GM23338 (cell line): ENCODE data around the gene FSIP2. TPM values are rescaled to one million over a fixed set of nuclear protein-coding genes. Genes with fewer than 3 reads are reported as not detected.

Experiments used
- ATAC-seq: fragments of 200-7000 bp; cut with Tn5 transposase; 3 replicates; pipeline ENCODE4 v1.9.1; 2020
- DNase-seq: peaks from one replicate; pipeline ENCODE4 v3.0.0-alpha.2; 2015; ENCODE audit warnings: low spot score
- H2AFZ ChIP-seq: fragments of 200-600 bp; sonication (generic); 2 replicates; pipeline ENCODE4 v1.8.0; 2016; ENCODE audit warnings: antibody characterized with exemption, mild to moderate bottlenecking, moderate library complexity
- H3F3A ChIP-seq: fragments of 200-600 bp; sonication (generic); replicated peaks from 2 replicates; pipeline ENCODE4 v1.8.0; 2017; ENCODE audit warnings: antibody characterized with exemption, mixed run types, low read depth
- H3K27ac ChIP-seq: fragments of 200-600 bp; sonication (generic); 2 replicates; pipeline ENCODE4 v1.6.1; 2016; ENCODE audit warnings: low read depth
- H3K27me3 ChIP-seq: fragments of 200-600 bp; sonication (generic); 2 replicates; pipeline ENCODE4 v1.8.0; 2016; ENCODE audit warnings: mild to moderate bottlenecking, mixed run types, moderate library complexity; ENCODE audit not compliant: insufficient read depth
- H3K36me3 ChIP-seq: fragments of 200-600 bp; sonication (generic); 2 replicates; pipeline ENCODE4 v1.8.0; 2016; ENCODE audit warnings: mild to moderate bottlenecking; ENCODE audit not compliant: insufficient read depth
- H3K4me1 ChIP-seq: fragments of 200-600 bp; sonication (generic); 2 replicates; pipeline ENCODE4 v1.8.0; 2016; ENCODE audit warnings: mild to moderate bottlenecking, moderate library complexity; ENCODE audit not compliant: insufficient read depth
- H3K4me2 ChIP-seq: fragments of 200-600 bp; sonication (generic); 2 replicates; pipeline ENCODE4 v1.7.1; 2017; ENCODE audit warnings: mixed run types
- H3K4me3 ChIP-seq: fragments of 200-600 bp; sonication (generic); 2 replicates; pipeline ENCODE4 v1.6.1; 2016; ENCODE audit warnings: mixed run types
- H3K79me2 ChIP-seq: fragments of 200-600 bp; sonication (generic); replicated peaks from 2 replicates; pipeline ENCODE4 v1.8.0; 2017; ENCODE audit warnings: mild to moderate bottlenecking; ENCODE audit not compliant: insufficient read depth
- H3K9me2 ChIP-seq: fragments of 200-600 bp; sonication (generic); 2 replicates; pipeline ENCODE4 v1.8.0; 2017; ENCODE audit not compliant: insufficient read depth
- H4K20me1 ChIP-seq: fragments of 200-600 bp; sonication (generic); replicated peaks from 2 replicates; pipeline ENCODE4 v1.8.0; 2017; ENCODE audit warnings: mild to moderate bottlenecking; ENCODE audit not compliant: insufficient read depth
- H3K27ac Mint-ChIP-seq: 2 replicates; pipeline ENCODE4 v1.8.0; 2020; ENCODE audit warnings: inconsistent platforms, mild to moderate bottlenecking, moderate library complexity, mixed read lengths
- H3K27me3 Mint-ChIP-seq: 3 replicates; pipeline ENCODE4 v1.8.0; 2022; ENCODE audit warnings: low read depth, mild to moderate bottlenecking, moderate library complexity, mixed read lengths, inconsistent platforms; ENCODE audit not compliant: insufficient read depth, poor library complexity
- H3K36me3 Mint-ChIP-seq: 3 replicates; pipeline ENCODE4 v1.8.0; 2021; ENCODE audit warnings: low read depth, mild to moderate bottlenecking, inconsistent platforms, moderate library complexity, mixed read lengths
- H3K4me1 Mint-ChIP-seq: 3 replicates; pipeline ENCODE4 v1.8.0; 2020; ENCODE audit warnings: mild to moderate bottlenecking, inconsistent platforms, mixed read lengths
- H3K4me3 Mint-ChIP-seq: 3 replicates; pipeline ENCODE4 v1.8.0; 2021; ENCODE audit warnings: moderate library complexity, mild to moderate bottlenecking, inconsistent platforms, mixed read lengths
- H3K9me3 Mint-ChIP-seq: 3 replicates; pipeline ENCODE4 v1.8.0; 2020; ENCODE audit warnings: moderate library complexity, mild to moderate bottlenecking, inconsistent platforms, mixed read lengths
- JUNB ChIP-seq: IDR thresholded peaks from one replicate; pipeline ENCODE4 v1.6.1; 2016; ENCODE audit warnings: antibody characterized with exemption; ENCODE audit not compliant: unreplicated experiment
- NANOG ChIP-seq: IDR thresholded peaks from 2 replicates; pipeline ENCODE4 v1.6.1; 2016; ENCODE audit warnings: antibody characterized with exemption, borderline replicate concordance
- POLR2AphosphoS5 ChIP-seq: IDR thresholded peaks from 2 replicates; pipeline ENCODE4 v1.6.1; 2016; ENCODE audit warnings: antibody characterized with exemption, low read depth
- ZNF331 ChIP-seq: fragments of 250-450 bp; sonication (Bioruptor Pico); IDR thresholded peaks from 2 replicates; pipeline ENCODE4 v1.5.0; 2020; ENCODE audit warnings: low read depth, mild to moderate bottlenecking, moderate library complexity
- polyA plus RNA-seq: library from polyadenylated mRNA; unstranded; fragments of >200 nt; fragmentation: Nextera tagmentation; extraction: Ambion mirVana; gene quantifications from 2 replicates; pipeline ENCODE4 v1.2.1, GENCODE V29; 2016
- total RNA-seq: library from RNA; depleted of rRNA; stranded (reverse); fragments of >200 nt; shearing (Covaris generic); gene quantifications from 2 replicates; pipeline ENCODE4 v1.2.3, GENCODE V29; 2014
- TF ChIP-seq, protein P1 (sequence below): fragments of 250-450 bp; sonication (Bioruptor Pico); IDR thresholded peaks from 2 replicates; pipeline ENCODE4 v1.5.0; 2020; ENCODE audit warnings: mild to moderate bottlenecking, moderate library complexity

FSIP2 gene
- total and polyA plus RNA-seq, 2 experiments from 2014 or later = 3.2 to 3.8 TPM

DNA sequence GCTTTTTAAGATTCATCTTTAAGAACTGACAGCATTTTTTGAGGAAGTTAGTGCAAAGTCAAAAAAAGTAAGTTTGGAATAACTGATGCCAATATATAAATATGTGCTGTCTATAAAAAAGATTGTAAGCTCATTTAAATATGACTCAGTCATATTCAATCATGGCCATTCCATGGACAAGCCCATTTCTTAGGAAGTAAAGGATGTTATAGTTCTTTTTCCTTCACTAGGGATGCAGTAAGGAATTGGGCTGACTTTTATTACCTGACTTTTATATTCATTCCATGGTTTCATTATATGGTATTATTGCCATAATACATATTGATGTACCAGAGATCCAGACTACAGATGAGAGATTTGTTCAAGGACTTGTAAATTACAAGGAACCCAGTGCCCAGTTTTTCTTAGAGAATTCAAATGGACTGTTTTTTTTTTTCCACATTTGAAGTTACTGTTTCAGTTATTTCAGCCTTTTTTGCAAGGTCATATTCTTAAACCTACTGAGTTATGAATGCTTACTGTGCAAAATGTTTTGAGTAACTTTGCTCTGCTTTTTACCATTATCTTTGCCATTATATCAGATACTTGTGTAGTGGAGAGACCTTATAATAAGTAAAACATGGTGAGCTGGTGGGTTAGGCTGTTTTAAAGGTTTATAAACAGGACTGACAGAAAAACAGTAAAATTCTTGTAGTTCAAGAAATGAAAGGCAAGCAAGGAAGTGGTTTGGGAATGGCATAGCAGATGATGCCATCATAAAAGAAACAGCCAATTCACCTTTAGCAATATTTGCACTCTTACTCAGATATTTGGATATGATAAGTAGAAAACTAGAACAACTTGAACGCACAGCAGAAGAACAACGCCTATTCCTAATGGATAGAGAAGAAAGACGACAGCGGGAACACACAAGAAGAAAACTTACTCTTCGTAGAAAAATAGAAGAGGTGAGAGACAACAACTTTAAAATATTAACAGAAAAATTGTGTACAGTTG is 7.6 kb downstream of the FSIP2 start:
- TF ChIP-seq NANOG = no peak
- TF ChIP-seq JUNB = no peak
- Histone ChIP-seq H4K20me1 (no peaks in the 10 kb centered on the region), H3K9me2 (no peaks in the 10 kb centered on the region), H3K79me2 (no peaks in the 10 kb centered on the region), H3K4me2 (no peak overlapping the region), H3K4me1 (0 out of 2 replicates have a peak, but pooled peaks cover 4% of the 10 kb centered on the region), H3K36me3 (no peaks in the 10 kb centered on the region), H2AFZ (no peak overlapping the region), H3K4me3 (no peak overlapping the region), H3F3A (no peaks in the 10 kb centered on the region), H3K27me3 (no peaks in the 10 kb centered on the region), H3K27ac (no peak overlapping the region)
- Mint-ChIP-seq H3K4me3 (no peak overlapping the region), H3K9me3 (no peaks in the 10 kb centered on the region), H3K27me3 (no peaks in the 10 kb centered on the region), H3K36me3 (no peaks in the 10 kb centered on the region), H3K4me1 (peaks cover 3% of the 10 kb centered on the region; the same call in 2 of the 3 replicates), H3K27ac (no peak overlapping the region)
- no peak for DNase-seq
- ATAC-seq = no peak

DNA sequence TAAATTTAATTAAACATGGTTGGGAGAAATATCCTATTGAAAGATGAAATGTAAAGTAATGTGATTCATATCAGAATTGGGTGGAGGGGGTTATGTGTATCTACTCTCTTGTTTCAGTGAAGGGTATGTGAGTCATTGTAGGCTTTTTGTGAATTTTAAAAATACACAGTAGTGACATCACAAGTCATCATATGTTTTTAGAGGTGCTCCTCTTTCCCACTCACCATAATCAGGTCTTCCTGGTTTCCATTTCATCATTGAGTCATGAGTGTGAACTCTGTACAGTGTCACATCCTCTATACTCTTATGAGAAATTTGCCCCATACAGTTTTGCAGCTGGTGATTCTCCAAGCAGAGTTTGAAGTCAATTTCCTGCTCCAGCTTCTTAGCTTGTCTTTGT is 18.8 kb downstream of the FSIP2 start:
- no peak overlapping the region for H2AFZ ChIP-seq
- H3K4me1 ChIP-seq = no peaks in the 10 kb centered on the region
- H3K27me3 ChIP-seq = no peaks in the 10 kb centered on the region
- no peaks in the 10 kb centered on the region for H3K79me2 ChIP-seq
- no peak overlapping the region for H3K4me3 Mint-ChIP-seq
- H3K27ac ChIP-seq = no peak overlapping the region
- no peaks in the 10 kb centered on the region for H3K9me2 ChIP-seq
- TF ChIP-seq ZNF331 (CRISPR knock-in tag) = no peak
- H4K20me1 ChIP-seq = 0 out of 2 replicates have a peak, but pooled peaks cover 3% of the 10 kb centered on the region
- no peaks in the 10 kb centered on the region for H3K36me3 Mint-ChIP-seq
- H3K27ac Mint-ChIP-seq = no peak overlapping the region
- H3K36me3 ChIP-seq = no peaks in the 10 kb centered on the region
- H3K4me3 ChIP-seq = no peak overlapping the region
- DNase-seq = no peak
- H3K9me3 Mint-ChIP-seq = no peaks in the 10 kb centered on the region
- no peaks in the 10 kb centered on the region for H3F3A ChIP-seq
- H3K4me1 Mint-ChIP-seq = no peaks in the 10 kb centered on the region; the same call in 2 of the 3 replicates
- ATAC-seq = no peak
- H3K27me3 Mint-ChIP-seq = no peaks in the 10 kb centered on the region
- no peak overlapping the region for H3K4me2 ChIP-seq

DNA sequence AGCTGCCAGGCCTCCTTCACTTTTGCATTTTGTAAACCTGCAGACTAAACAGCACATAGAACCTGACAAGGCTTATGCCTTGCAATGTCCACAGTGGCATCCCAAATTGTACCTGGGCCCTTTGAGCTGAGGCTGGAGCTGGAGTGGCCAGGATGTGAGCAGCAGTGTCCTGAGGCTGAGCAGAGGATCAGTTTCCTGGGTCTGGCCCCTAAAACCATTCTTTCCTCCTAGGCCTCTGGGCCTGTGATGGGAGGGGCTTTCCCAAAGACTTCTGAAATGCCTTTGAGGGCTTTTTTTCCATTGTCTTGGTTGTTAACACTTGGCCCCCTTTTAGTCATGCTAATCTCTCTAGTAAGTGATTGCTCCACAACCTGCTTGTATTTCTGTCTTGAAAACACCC is 32.8 kb downstream of the FSIP2 start:
- H3K4me1 Mint-ChIP-seq = no peaks in the 10 kb centered on the region
- H3K27ac Mint-ChIP-seq = no peak overlapping the region
- H3F3A ChIP-seq = no peaks in the 10 kb centered on the region
- peaks cover 47% of the 10 kb centered on the region for H3K36me3 Mint-ChIP-seq
- ATAC-seq (no peak), DNase-seq (no peak)
- H3K4me1 ChIP-seq = no peaks in the 10 kb centered on the region
- no peaks in the 10 kb centered on the region for H3K27me3 ChIP-seq
- no peaks in the 10 kb centered on the region for H3K9me2 ChIP-seq
- H4K20me1 ChIP-seq = no peaks in the 10 kb centered on the region
- H3K36me3 ChIP-seq = no peaks in the 10 kb centered on the region; the same call in 1 of the 2 replicates
- H3K27me3 Mint-ChIP-seq = no peaks in the 10 kb centered on the region
- TF ChIP-seq POLR2AphosphoS5 = no peak
- H3K9me3 Mint-ChIP-seq = peaks cover 62% of the 10 kb centered on the region
- H3K4me2 ChIP-seq = no peak overlapping the region
- H3K4me3 ChIP-seq = no peak overlapping the region
- no peak overlapping the region for H3K27ac ChIP-seq
- H3K79me2 ChIP-seq = no peaks in the 10 kb centered on the region
- no peak overlapping the region for H2AFZ ChIP-seq
- no peak overlapping the region for H3K4me3 Mint-ChIP-seq

DNA sequence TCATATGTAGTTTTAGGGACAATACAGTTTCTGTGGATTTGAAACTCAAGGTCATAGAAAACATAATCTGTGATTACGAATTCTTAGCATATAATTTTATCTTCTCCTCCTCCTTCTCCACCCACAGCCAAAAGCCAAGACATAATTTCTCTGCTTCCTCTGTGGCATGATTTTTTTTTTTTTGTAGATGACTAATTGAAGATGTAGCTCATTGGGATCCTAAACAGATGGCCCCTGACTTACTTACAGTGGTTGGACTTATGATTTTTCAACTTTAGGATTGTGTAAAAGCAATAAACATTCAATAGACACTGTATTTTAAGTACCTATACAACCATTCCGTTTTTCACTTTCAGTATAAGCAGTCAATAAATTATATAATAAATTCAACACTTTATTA is 42.3 kb downstream of the FSIP2 start:
- Histone ChIP-seq H3K9me2 (no peaks in the 10 kb centered on the region), H3K4me1 (no peaks in the 10 kb centered on the region), H3F3A (no peaks in the 10 kb centered on the region), H4K20me1 (no peaks in the 10 kb centered on the region), H3K27ac (no peak overlapping the region), H3K27me3 (no peaks in the 10 kb centered on the region), H2AFZ (no peak overlapping the region), H3K79me2 (no peaks in the 10 kb centered on the region), H3K36me3 (no peaks in the 10 kb centered on the region), H3K4me2 (no peak overlapping the region), H3K4me3 (no peak overlapping the region)
- no peak overlapping the region for H3K4me3 Mint-ChIP-seq
- no peak overlapping the region for H3K27ac Mint-ChIP-seq
- H3K27me3 Mint-ChIP-seq = no peaks in the 10 kb centered on the region
- DNase-seq (no peak), ATAC-seq (no peak)
- H3K4me1 Mint-ChIP-seq = no peaks in the 10 kb centered on the region
- H3K9me3 Mint-ChIP-seq = no peaks in the 10 kb centered on the region; the same call in 2 of the 3 replicates
- no peaks in the 10 kb centered on the region for H3K36me3 Mint-ChIP-seq
- TF ChIP-seq, protein P1, sequence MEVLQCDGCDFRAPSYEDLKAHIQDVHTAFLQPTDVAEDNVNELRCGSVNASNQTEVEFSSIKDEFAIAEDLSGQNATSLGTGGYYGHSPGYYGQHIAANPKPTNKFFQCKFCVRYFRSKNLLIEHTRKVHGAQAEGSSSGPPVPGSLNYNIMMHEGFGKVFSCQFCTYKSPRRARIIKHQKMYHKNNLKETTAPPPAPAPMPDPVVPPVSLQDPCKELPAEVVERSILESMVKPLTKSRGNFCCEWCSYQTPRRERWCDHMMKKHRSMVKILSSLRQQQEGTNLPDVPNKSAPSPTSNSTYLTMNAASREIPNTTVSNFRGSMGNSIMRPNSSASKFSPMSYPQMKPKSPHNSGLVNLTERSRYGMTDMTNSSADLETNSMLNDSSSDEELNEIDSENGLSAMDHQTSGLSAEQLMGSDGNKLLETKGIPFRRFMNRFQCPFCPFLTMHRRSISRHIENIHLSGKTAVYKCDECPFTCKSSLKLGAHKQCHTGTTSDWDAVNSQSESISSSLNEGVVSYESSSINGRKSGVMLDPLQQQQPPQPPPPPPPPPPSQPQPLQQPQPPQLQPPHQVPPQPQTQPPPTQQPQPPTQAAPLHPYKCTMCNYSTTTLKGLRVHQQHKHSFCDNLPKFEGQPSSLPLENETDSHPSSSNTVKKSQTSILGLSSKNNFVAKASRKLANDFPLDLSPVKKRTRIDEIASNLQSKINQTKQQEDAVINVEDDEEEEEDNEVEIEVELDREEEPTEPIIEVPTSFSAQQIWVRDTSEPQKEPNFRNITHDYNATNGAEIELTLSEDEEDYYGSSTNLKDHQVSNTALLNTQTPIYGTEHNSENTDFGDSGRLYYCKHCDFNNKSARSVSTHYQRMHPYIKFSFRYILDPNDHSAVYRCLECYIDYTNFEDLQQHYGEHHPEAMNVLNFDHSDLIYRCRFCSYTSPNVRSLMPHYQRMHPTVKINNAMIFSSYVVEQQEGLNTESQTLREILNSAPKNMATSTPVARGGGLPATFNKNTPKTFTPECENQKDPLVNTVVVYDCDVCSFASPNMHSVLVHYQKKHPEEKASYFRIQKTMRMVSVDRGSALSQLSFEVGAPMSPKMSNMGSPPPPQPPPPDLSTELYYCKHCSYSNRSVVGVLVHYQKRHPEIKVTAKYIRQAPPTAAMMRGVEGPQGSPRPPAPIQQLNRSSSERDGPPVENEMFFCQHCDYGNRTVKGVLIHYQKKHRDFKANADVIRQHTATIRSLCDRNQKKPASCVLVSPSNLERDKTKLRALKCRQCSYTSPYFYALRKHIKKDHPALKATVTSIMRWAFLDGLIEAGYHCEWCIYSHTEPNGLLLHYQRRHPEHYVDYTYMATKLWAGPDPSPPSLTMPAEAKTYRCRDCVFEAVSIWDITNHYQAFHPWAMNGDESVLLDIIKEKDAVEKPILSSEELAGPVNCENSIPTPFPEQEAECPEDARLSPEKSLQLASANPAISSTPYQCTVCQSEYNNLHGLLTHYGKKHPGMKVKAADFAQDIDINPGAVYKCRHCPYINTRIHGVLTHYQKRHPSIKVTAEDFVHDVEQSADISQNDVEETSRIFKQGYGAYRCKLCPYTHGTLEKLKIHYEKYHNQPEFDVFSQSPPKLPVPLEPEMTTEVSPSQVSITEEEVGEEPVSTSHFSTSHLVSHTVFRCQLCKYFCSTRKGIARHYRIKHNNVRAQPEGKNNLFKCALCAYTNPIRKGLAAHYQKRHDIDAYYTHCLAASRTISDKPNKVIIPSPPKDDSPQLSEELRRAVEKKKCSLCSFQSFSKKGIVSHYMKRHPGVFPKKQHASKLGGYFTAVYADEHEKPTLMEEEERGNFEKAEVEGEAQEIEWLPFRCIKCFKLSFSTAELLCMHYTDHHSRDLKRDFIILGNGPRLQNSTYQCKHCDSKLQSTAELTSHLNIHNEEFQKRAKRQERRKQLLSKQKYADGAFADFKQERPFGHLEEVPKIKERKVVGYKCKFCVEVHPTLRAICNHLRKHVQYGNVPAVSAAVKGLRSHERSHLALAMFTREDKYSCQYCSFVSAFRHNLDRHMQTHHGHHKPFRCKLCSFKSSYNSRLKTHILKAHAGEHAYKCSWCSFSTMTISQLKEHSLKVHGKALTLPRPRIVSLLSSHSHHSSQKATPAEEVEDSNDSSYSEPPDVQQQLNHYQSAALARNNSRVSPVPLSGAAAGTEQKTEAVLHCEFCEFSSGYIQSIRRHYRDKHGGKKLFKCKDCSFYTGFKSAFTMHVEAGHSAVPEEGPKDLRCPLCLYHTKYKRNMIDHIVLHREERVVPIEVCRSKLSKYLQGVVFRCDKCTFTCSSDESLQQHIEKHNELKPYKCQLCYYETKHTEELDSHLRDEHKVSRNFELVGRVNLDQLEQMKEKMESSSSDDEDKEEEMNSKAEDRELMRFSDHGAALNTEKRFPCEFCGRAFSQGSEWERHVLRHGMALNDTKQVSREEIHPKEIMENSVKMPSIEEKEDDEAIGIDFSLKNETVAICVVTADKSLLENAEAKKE = no peak
